B cell (primary cell): ENCODE results near the gene GALNT17. TPM values are rescaled to one million over a fixed set of nuclear protein-coding genes. Genes with fewer than 3 reads are reported as not detected.

ENCODE experiments used
- ATAC-seq: fragments of 200-7000 bp; cut with Tn5 transposase; one replicate; pipeline ENCODE4 v1.10.0; 2021; ENCODE audit warnings: low read depth, mild to moderate bottlenecking, moderate number of reproducible peaks, moderate library complexity
- CTCF ChIA-PET: fragments of 350-600 bp; sonication (Branson Sonifier 250); formaldehyde crosslinking; loops from one replicate; lab custom pipeline; 2021; ENCODE audit warnings: antibody characterized with exemption, inconsistent platforms; lab: Charles Lee
- POLR2A ChIA-PET: fragments of 350-600 bp; sonication (Branson Sonifier 250); formaldehyde crosslinking; loops from one replicate; lab custom pipeline; 2021; ENCODE audit warnings: antibody characterized with exemption; lab: Charles Lee
- DNase-seq: peaks from one replicate; pipeline ENCODE4 v3.0.0; 2013
- H2AFZ ChIP-seq: 2 replicates; pipeline ENCODE4 v1.6.1; 2012; ENCODE audit warnings: mild to moderate bottlenecking, low read depth, low read length; ENCODE audit not compliant: insufficient read depth, poor library complexity, severe bottlenecking
- H3K27ac ChIP-seq, 2 donors: 1 replicate in 1 of 2; 2 replicates in 1 of 2; pipeline ENCODE4 v1.5.1; 2012 to 2013; ENCODE audit warnings: low read length in 2 of 2, mild to moderate bottlenecking in 2 of 2, moderate library complexity in 1 of 2
- H3K27me3 ChIP-seq, 4 experiments: fragments of 200-600 bp in 1 of 4; sonication (generic) in 1 of 4; replicated peaks in 1 of 4; 1 replicate in 2 of 4; 2 replicates in 2 of 4; pipeline versions ENCODE4 v1.6.1 to v1.7.0; 2013 to 2016; ENCODE audit warnings: low read length in 3 of 4, mild to moderate bottlenecking in 2 of 4, mixed read lengths in 1 of 4, moderate library complexity in 1 of 4; ENCODE audit not compliant: insufficient read depth in 4 of 4, control insufficient read depth in 3 of 4; ENCODE audit errors: control extremely low read depth in 1 of 4
- H3K36me3 ChIP-seq, 2 experiments: replicated peaks in 1 of 2; 1 replicate in 1 of 2; 2 replicates in 1 of 2; pipeline versions ENCODE4 v1.6.1 to v1.7.1; 2013; ENCODE audit warnings: low read length in 1 of 2; ENCODE audit not compliant: insufficient read depth in 2 of 2, control insufficient read depth in 1 of 2; ENCODE audit errors: control extremely low read depth in 1 of 2, extremely low read depth in 1 of 2
- H3K4me1 ChIP-seq, 2 donors: fragments of 200-600 bp in 1 of 2; sonication (generic) in 1 of 2; 1 replicate in 1 of 2; 2 replicates in 1 of 2; pipeline versions ENCODE4 v1.5.1 to v1.6.1; 2013 to 2017; ENCODE audit warnings: low read length in 2 of 2; ENCODE audit not compliant: control insufficient read depth in 2 of 2, insufficient read depth in 2 of 2
- H3K4me2 ChIP-seq: replicated peaks from 2 replicates; pipeline ENCODE3; 2012; ENCODE audit warnings: mild to moderate bottlenecking, low read depth, low read length; ENCODE audit not compliant: poor library complexity, severe bottlenecking
- H3K4me3 ChIP-seq, 5 experiments: fragments of 200-600 bp in 1 of 5; sonication (generic) in 1 of 5; 1 replicate in 3 of 5; 2 replicates in 2 of 5; pipeline versions ENCODE4 v1.5.1 to v1.7.0; 2011 to 2016; ENCODE audit warnings: low read length in 4 of 5, mild to moderate bottlenecking in 4 of 5, low read depth in 2 of 5, control low read depth in 1 of 5, moderate library complexity in 1 of 5; ENCODE audit not compliant: insufficient read depth in 1 of 5; ENCODE audit errors: control extremely low read depth in 1 of 5, extremely low read depth in 1 of 5
- H3K79me2 ChIP-seq: fragments of 200-600 bp; sonication (generic); one replicate; pipeline ENCODE4 v1.6.0; 2016; ENCODE audit warnings: low read length; ENCODE audit not compliant: control insufficient read depth, insufficient read depth
- H3K9ac ChIP-seq: fragments of 200-600 bp; sonication (generic); 2 replicates; pipeline ENCODE4 v1.6.1; 2017; ENCODE audit warnings: mild to moderate bottlenecking, low read length, moderate library complexity
- H3K9me3 ChIP-seq, 3 donors: one replicate each; pipeline versions ENCODE4 v1.6.1 to v1.7.1; 2013; ENCODE audit warnings: low read length in 2 of 3; ENCODE audit not compliant: control insufficient read depth in 2 of 3, insufficient read depth in 1 of 3; ENCODE audit errors: control extremely low read depth in 1 of 3
- H4K20me1 ChIP-seq: 2 replicates; pipeline ENCODE4 v1.6.0; 2012; ENCODE audit warnings: mild to moderate bottlenecking, low read length; ENCODE audit not compliant: insufficient read depth, control insufficient read depth, poor library complexity, severe bottlenecking
- H3K27ac Mint-ChIP-seq: one replicate; pipeline ENCODE4 v1.8.0; 2021; ENCODE audit warnings: mixed read lengths
- H3K27me3 Mint-ChIP-seq: one replicate; pipeline ENCODE4 v1.8.0; 2021; ENCODE audit warnings: mixed read lengths
- H3K4me1 Mint-ChIP-seq: one replicate; pipeline ENCODE4 v1.8.0; 2021; ENCODE audit warnings: mixed read lengths
- H3K4me3 Mint-ChIP-seq: one replicate; pipeline ENCODE4 v1.8.0; 2021; ENCODE audit warnings: mixed read lengths
- H3K9me3 Mint-ChIP-seq: one replicate; pipeline ENCODE4 v1.8.0; 2022; ENCODE audit warnings: mixed read lengths; ENCODE audit not compliant: insufficient read depth
- CTCF ChIP-seq: fragments of 200-600 bp; IDR thresholded peaks from one replicate; pipeline ENCODE4 v1.8.0; 2022; ENCODE audit warnings: antibody characterized with exemption, mild to moderate bottlenecking
- EZH2 ChIP-seq: IDR thresholded peaks from 2 replicates; pipeline ENCODE4 v1.6.1; 2012; ENCODE audit warnings: borderline replicate concordance, low read depth, mild to moderate bottlenecking, moderate library complexity, low read length; ENCODE audit not compliant: insufficient read depth, poor library complexity, severe bottlenecking
- whole genome bisulfite sequencing: methylation state at CpG from one replicate; pipeline ENCODE4 v1.1.5; 2013; ENCODE audit warnings: missing lambda C conversion rate; ENCODE audit not compliant: insufficient coverage; 5-methylcytosine and 5-hydroxymethylcytosine counted together
- intact Hi-C: fragments of 100-400 bp; cut with micrococcal nuclease; formaldehyde crosslinking; loops from one replicate; pipeline ENCODE4 v1.10.0; 2022
- polyA plus RNA-seq: library from polyadenylated mRNA; depleted of rRNA; stranded (reverse); fragments of >200 nt; gene quantifications from 2 replicates; pipeline ENCODE4 v1.2.3, GENCODE V29; 2012
- total RNA-seq, 2 donors: library from RNA; stranded (reverse); fragments of 120-200 nt in 1 of 2; gene quantifications; 1 replicate in 1 of 2; 2 replicates in 1 of 2; pipeline versions ENCODE4 v1.2.3 to v1.2.4, GENCODE V29; 2013 to 2022

Gene GALNT17
- total and polyA plus RNA-seq, 2 donors (not counting 1 experiment from before 2014, with no cell fraction given) = not detected

- no peaks in the 10 kb centered on the region for H3K36me3 ChIP-seq
- H3K9ac ChIP-seq = no peak overlapping the region
- ChIA-PET CTCF (no interaction called here), POLR2A (no interaction called here)
- 93% methylated on average over 3 of the region's 4 CpGs for WGBS
- DNase-seq (no peak), ATAC-seq (no peak)
- no peak overlapping the region for H3K27ac ChIP-seq
- peaks cover 0 to 3% (median 0%) of the 10 kb centered on the region in 3 donors for H3K9me3 ChIP-seq
- TF ChIP-seq EZH2 = no peak
- no peak for TF ChIP-seq CTCF
- H3K27ac Mint-ChIP-seq = no peak overlapping the region
- no peaks in the 10 kb centered on the region for H3K4me1 ChIP-seq
- H3K4me3 Mint-ChIP-seq = no peak overlapping the region
- no peak overlapping the region for H3K4me2 ChIP-seq
- H3K79me2 ChIP-seq = no peaks in the 10 kb centered on the region
- H3K4me3 ChIP-seq = no peak overlapping the region
- no peaks in the 10 kb centered on the region for H3K4me1 Mint-ChIP-seq
- H3K9me3 Mint-ChIP-seq = peaks cover 2% of the 10 kb centered on the region
- no peaks in the 10 kb centered on the region for H3K27me3 ChIP-seq
- intact Hi-C loops = no loop called here
- no peaks in the 10 kb centered on the region for H3K27me3 Mint-ChIP-seq
- no peak overlapping the region for H2AFZ ChIP-seq
- H4K20me1 ChIP-seq = no peaks in the 10 kb centered on the region
Measured at GRCh38 chr7:71301167-71301566, 169.2 kb downstream of the GALNT17 start.

DNA sequence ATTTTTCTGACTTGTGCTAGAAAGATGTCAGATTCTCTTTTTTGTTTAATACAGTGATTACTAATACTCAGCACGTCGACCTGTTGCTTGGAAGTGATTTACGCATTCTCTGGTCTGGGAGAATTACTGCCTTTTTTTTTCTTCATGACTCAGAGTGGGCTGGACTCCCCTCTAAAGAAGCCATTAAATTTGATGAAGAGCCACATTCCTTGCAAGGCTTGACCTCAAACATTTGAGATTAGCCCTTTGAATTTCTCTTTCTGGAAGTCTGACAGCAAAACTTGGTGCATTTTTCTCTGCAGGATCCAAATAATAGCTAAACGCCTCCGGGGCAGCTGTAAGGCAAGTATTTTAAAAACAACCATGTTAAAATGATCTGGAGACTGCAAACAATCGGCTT lies 171.6 kb downstream of the GALNT17 start:
- ATAC-seq = no peak
- Histone ChIP-seq H3K36me3 (no peaks in the 10 kb centered on the region), H3K9me3 (peaks cover 0 to 6% (median 0%) of the 10 kb centered on the region in 3 donors), H3K27me3 (no peaks in the 10 kb centered on the region), H3K4me3 (no peak overlapping the region), H4K20me1 (no peaks in the 10 kb centered on the region), H3K4me1 (no peaks in the 10 kb centered on the region), H3K79me2 (no peaks in the 10 kb centered on the region), H3K4me2 (no peak overlapping the region), H3K9ac (no peak overlapping the region), H2AFZ (no peak overlapping the region), H3K27ac (no peak overlapping the region)
- H3K9me3 Mint-ChIP-seq = peaks cover 2% of the 10 kb centered on the region
- CTCF ChIA-PET = no interaction called here
- H3K4me3 Mint-ChIP-seq = no peak overlapping the region
- H3K4me1 Mint-ChIP-seq = no peaks in the 10 kb centered on the region
- WGBS = 90% methylated on average over 3 of the region's 6 CpGs
- no peaks in the 10 kb centered on the region for H3K27me3 Mint-ChIP-seq
- DNase-seq = no peak
- no peak for TF ChIP-seq CTCF
- no peak for TF ChIP-seq EZH2
- POLR2A ChIA-PET = no interaction called here
- intact Hi-C loops = no loop called here
- no peak overlapping the region for H3K27ac Mint-ChIP-seq
